ENCODE measurements around the gene TM9SF4.

TM9SF4 gene

DNA sequence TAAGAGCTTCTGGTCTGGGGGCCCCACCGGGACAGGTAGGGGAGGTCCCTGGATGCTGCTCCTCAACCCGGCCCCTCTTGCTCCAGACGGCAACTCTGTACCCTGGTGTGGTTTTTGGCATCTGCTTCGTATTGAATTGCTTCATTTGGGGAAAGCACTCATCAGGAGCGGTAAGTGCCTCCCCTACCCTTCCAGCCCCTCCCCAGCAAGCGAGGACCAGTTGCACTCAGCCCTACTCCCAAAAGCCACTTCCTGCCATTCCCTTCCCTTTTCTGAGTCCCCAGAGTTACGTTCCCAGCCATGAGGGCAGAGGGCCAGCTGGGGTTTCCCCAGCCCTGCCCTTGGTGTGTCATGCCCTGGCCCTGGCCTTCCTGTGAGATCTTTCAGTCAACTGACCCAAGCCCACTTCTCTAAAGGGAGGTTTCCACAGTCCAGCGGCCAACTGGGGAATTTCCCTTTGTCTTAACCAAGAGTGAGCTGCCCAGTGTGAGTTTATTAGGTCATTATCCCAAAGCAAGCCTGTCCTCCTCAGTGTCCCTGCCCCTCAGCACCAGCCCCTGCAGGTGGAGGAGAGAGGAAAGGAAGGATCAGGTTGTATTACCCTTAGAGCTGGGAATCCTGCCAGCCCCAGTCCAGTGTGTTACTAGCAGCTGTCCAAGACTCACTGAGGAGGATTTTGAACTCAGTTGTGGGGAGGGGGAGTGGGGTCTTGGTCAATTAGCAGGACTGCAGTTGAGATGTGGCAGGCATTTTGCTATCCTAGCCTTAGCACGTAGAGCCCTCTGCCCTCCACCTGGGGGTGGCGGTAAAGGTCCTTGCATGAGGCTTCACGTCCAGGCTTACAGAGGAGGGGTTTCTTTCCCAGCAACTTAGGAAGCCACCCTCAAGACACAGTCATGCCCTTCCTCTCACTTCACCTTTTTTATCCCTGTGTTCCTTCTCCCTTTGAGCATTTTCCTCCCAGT lies 45.8 kb downstream of the TM9SF4 start:
- no peak for DNase-seq (ENCODE audit: low spot score)

DNA sequence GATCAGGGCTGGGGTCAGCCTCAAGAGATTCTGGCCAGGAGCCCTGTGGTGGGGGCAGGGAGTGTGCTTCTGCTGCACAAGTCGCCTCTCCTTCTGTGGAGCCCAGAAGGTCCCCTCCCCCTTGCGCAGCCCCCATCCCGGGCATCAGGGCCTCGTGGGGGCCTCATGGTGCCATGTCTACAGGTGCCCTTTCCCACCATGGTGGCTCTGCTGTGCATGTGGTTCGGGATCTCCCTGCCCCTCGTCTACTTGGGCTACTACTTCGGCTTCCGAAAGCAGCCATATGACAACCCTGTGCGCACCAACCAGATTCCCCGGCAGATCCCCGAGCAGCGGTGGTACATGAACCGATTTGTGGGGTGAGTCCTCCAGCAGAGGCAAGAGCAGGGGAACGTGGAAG lies 48.1 kb downstream of the TM9SF4 start:
- DNase-seq (ENCODE audit: low spot score), result peak; percentile 36

DNA sequence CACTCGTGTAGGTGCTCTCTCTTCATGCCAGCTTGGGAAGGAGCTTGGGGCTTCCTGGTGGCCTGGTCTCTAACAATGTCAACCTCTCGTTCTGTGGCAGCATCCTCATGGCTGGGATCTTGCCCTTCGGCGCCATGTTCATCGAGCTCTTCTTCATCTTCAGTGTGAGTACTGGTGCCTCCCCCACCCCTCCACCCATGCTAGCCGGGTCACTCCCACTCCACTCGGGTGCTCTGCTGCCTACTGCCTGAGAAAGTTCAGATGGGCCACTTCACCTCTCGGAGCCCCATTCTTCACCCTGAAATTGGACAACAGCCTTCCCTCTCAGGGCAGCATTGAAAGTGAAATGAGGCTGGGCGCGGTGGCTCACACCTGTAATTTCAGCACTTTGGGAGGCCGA lies 48.8 kb downstream of the TM9SF4 start:
- DNase-seq (ENCODE audit: low spot score), result peak; percentile 41

DNA sequence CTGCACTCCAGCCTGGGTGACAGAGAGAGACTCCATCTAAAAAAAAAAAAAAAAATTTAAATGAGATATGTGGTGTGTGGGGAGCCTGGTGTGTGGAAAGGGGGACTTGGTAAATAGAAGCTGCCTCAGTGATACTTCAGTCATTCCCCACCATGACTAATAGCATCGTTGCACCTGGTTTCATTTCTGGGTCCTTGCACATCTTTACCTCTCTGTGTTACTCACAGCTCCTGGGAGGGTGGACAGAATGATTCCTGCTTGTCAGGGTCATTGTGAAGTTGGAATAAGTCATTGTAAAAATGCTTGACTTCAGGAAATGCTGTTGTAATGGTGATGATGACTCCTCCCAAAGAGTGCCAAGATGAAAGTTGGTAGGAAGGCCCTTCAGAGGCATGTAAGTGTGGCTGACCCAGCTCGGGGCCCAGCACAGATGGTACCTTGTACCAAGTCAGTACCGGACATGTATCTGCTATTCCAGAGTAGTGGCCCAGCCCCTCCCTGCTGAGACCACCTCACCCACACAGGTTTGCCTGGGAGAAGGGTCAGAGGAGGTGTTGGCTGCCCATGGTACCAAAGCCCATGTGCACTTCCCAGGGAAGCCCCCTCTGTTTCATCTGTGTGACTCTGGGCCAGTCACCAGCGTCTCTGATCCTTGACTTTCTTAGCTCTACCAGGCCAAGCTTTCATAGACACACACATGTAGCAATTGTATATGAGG lies 49.6 kb downstream of the TM9SF4 start:
- DNase-seq (ENCODE audit: low spot score), result peak; percentile 54

DNA sequence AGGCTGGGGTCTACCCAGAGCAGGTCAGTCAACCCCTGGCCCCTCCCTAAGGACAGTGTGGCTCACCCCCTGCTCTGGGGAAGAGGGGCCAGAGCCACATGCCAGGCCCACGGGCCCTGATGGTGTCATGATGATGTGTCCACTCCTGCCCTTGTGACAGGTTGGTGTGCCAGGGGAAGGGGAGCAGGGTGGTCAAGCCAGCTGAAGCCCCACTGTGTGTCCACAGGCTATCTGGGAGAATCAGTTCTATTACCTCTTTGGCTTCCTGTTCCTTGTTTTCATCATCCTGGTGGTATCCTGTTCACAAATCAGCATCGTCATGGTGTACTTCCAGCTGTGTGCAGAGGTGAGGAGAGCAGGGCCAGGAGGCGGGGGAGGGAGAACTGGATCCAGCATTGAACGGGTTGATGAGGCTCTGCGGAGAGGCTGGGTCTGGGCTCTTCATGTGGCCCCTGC lies 50.3 kb downstream of the TM9SF4 start:
- peak; percentile 60 for DNase-seq (ENCODE audit: low spot score)

DNA sequence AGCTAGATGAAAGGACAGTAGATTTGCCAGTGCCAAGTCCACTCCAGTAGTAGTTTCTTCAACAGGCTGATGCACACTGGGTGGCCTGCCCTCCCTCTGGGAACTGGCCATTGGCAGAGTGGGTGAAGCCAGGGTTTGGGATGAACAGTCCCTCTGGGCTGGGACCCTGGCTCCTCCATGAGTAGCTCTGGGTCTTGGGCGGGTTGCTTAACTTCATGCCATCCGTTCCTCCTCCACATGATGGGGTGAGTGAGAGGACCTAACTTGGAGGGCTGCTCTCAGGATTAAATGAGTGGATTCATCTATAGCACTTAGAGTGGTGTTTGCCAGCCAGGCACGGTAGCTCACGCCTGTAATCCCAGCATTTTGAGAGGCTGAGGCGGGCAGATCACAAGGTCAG lies 50.8 kb downstream of the TM9SF4 start:
- peak; percentile 22 for DNase-seq (ENCODE audit: low spot score)

DNA sequence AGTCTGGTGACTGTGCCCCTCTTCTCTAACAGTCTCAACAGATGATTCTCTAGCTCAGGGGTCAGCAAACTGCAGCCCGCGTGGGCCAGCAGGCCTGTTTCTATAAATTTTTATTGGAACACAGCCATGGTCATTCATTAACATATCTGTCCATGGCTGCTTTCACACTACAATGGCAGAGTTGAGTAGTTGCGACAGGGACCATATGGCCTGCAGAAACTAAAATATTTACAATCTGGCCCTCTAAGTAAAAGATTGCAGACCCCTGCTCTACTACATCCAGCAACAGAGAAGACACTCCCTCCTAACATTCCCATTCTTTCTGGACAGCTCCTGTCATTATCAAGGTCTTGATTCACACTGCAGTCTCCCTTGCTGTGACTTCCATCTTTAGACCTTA lies 52.8 kb downstream of the TM9SF4 start:
- DNase-seq (ENCODE audit: low spot score), result no peak

DNA sequence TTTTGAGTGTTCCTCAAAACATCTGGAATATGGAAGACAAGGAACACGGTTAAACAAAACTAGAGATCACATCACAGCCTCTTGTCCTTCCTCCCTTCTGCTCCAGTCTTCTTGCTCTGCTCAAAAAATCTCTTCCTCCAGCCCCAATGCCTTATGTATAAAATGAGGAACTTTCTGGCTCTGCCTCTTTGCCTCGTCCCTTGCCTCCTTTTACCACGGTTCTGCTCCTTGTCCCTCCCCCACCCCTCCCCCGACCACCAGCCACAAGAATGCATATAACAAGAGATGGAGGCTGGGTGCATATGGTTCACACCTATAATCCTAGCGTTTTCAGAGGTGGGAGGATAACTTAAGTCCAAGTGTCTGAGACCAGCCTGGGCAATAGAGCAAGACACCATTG lies 54.4 kb downstream of the TM9SF4 start:
- no peak for DNase-seq (ENCODE audit: low spot score)

DNA sequence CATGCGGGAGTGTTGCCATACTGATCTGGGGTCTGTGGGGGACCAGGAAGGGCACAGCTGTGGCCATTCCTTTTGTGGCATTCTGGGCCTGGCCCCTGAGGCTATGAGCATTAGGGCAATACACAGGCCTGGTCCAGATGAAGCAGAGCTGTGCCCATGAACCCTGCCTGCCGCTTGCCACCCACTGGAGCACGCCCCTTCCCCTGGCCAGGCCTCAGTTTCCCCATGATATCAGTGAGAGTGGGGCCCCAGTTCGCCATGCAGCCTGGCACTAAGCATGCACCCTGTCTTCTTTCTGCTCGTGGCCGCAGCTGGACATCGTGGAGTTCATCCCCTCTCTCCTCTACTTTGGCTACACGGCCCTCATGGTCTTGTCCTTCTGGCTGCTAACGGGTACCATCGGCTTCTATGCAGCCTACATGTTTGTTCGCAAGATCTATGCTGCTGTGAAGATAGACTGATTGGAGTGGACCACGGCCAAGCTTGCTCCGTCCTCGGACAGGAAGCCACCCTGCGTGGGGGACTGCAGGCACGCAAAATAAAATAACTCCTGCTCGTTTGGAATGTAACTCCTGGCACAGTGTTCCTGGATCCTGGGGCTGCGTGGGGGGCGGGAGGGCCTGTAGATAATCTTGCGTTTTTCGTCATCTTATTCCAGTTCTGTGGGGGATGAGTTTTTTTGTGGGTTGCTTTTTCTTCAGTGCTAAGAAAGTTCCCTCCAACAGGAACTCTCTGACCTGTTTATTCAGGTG lies 55.6 kb downstream of the TM9SF4 start:
- DNase-seq (ENCODE audit: low spot score), result peak; percentile 48

DNA sequence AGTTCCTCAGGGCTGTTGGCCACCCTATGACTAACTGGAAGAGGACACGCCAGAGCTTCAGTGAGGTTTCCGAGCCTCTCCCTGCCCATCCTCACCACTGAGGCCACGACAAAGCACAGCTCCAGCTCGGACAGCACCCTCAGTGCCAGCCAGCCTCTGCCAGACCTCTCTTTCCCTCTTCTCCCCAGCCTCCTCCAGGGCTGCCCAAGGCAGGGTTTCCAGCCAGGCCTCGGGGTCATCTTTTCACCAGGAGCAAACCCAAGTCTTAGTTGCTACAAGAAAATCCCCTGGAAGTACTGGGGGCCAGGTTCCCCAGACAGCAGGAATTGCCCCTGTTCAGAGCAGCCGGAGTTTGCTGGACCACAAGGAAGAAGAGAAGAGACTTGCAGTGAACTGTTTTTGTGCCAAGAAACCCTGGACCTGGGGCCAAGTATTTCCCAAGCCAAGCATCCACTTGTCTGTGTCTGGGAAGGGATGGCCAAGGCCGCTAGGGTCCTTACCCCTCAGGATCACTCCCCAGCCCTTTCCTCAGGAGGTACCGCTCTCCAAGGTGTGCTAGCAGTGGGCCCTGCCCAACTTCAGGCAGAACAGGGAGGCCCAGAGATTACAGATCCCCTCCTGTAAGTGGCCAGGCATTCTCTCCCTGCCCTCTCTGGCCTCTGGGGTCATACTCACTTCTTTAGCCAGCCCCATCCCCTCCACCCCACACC lies 56.5 kb downstream of the TM9SF4 start:
- peak; percentile 55 for DNase-seq (ENCODE audit: low spot score)

DNA sequence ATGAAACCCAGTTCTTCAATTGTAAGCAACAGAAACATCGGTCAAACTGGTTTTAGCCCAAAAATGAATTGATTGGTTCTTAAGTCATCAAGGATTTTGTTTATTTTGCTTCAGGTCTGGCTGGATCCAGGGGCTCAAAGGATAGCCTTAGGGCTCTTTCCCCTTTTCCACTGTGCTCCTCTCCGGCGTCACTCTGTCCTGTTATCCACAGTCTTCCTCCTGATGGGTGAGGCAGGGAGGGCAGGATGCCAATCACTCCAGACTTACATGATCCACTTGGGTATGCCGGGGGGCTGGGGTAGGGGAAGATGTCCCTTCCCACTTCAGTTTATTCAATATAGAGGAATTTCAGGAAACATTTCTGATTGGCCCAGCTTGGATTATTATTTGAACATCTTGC lies 58.0 kb downstream of the TM9SF4 start:
- DNase-seq (ENCODE audit: low spot score), result no peak

DNA sequence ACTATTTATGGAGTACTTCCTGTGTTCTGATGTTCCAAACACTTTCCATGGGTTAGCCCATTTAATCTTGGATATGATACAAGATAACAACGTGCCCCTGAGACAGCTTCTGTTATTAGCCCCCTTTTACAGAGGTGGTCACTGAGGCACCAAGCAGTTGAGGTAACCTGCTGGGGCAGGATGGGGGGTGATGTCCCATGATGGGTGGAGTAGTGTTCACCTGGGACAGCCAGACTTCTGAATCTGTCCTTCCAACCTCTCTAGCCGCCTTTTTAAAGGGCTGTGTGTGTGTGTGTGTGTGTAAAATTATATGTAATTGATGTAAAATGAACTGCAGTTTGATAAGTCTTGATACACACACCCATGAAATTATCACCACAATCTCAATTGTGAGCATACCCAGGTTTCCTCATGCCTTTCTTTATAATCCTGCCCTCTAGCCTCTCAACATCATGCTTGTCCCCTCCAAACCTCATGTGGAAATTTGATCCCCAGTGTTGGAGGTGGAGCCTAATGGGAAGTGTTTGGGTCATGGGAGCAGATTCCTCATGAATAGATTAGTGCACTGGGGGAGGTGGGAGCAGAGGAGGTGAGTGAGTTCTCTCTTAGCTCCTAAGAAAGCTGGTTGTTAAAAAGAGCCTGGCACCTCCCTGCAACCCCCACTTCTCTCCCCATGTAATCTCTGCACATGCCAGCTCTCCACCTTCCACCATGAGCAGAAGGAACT lies 58.8 kb downstream of the TM9SF4 start:
- DNase-seq (ENCODE audit: low spot score), result peak; percentile 38

DNA sequence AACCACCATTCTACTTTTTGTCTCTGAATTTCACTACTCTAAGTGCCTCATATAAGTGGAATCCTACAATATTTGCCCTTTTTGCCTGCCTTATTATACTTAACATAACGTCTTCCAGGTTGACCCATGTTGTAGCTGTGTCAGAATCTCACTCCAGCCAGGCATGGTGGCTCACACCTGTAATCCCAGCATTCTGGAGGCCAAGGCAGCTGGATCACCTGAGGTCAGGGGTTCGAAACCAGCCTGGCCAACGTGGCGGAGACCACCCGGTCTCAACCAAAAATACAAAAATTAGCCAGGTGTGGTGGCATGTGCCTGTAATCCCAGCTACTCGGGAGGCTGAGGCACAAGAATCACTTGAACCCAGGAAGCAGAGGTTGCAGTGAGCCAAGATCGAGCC lies 68.2 kb downstream of the TM9SF4 start:
- peak; percentile 15 for DNase-seq (ENCODE audit: low spot score)

DNA sequence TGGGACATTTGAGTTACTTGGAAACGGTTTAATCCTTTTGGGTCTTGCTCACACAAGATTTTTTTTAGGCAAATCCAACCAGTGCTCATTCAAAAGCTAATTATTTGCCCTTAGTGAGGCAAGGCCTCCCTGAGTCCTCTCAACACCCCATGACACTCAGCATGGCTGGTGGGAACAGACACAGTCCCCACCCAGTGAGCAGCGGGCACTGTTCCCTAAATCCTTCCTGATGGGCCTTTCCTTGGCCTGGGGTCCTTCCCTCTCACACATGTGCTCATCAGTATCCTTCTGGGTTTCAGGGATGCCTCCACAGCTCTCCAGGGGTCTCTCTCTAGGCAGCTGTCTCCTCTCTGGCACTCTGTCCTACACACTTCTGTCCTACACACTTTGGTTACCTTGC lies 70.0 kb downstream of the TM9SF4 start:
- no peak for DNase-seq (ENCODE audit: low spot score)

DNA sequence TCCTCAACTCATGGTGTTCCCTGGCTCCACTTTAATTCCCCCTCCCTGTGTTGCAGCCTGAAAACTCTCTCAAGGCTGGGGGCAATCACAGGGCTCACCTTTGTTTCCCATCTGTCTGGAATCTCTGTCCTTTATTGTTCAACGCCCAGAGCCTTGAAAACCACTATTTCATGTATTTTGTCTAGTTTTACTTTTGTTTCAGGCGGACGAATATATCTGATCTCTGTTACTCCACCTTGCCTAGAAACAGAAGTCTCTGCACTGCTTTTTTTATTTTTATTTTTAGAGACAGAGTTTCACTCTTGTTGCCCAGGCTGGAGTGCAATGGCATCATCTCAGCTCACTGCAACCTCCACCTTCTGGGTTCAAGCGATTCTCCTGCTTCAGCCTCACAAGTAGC lies 70.4 kb downstream of the TM9SF4 start:
- DNase-seq (ENCODE audit: low spot score), result peak; percentile 5

DNA sequence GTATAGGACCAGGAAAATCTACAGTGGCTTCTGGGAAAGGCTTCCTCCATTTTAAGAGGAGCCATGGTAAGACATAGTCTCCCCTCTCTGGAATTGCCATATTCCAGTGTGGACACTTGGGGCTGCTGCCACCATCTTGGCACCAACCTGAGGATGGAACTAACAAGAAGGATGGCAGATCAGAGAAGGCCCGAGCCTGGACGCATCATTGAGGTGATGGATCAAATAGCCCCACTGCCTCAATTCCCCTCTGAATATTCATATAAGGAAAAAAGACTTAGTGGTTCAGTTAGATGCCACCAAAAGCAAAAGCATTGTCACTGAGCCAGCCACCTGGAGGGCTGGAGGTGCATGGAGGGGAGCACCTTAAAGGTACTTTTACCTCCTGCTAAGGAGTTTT lies 72.1 kb downstream of the TM9SF4 start:
- no peak for DNase-seq (ENCODE audit: low spot score)

DNA sequence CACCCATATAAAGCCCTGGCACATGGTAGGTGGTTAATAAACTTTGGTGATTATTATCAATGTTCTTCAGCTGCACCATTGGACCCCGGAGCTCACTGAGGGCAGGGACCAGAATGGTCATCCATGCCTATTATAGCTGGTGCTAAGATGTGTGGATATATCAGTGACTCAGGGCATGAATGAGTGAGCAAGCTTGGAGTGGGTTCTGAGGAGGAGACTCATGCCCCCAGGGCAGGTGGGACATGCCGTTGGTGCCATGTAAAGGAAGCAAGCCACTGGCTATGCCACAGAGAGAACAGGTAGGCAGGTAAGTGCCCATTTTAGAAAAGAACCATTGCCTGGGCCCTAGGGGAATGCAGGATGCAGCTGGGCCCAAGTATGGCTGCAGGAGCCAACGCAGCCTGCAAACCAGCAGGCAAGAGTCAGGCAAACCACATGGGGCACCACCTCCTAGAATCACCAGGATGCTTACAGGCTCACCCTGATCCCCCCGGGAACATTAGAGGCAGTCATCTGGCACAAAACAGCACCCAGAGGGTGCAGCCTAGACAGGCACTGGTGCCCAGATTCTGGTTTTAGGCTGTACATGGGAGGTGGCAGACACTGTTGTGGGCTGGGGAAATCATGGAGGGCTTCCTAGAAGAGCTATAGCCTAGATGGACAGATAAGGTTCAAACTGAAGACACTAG lies 74.6 kb downstream of the TM9SF4 start:
- DNase-seq (ENCODE audit: low spot score), result no peak

DNA sequence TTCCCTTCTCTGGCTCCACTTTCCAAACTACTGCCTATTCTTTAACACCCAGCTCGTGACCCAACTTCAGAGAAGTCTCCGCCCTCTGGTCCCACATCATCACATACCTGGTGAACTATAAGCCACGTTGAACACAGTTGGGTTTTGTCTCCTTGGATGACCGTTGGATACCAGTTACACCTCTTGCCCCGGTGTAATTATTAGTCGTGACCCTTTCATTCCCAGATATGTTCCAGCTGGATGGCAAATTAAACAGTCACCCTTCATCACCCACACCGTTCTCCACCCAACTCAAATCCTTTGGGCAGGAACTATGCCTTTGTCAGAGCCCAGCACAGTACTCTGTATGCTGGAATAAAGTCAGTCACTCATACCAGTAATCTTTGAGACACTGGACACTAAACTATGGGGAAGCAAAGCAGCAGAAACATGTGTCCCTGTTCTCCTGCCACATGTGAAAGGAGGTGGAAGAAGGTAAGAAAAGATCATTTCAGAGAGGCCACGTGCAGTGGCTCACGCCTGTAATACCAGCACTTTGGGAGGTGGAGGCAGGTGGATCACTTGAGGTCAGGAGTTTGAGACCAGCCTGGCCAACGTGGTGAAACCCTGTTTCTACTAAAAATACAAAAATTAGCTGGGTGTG lies 75.6 kb downstream of the TM9SF4 start:
- no peak for DNase-seq (ENCODE audit: low spot score)

DNA sequence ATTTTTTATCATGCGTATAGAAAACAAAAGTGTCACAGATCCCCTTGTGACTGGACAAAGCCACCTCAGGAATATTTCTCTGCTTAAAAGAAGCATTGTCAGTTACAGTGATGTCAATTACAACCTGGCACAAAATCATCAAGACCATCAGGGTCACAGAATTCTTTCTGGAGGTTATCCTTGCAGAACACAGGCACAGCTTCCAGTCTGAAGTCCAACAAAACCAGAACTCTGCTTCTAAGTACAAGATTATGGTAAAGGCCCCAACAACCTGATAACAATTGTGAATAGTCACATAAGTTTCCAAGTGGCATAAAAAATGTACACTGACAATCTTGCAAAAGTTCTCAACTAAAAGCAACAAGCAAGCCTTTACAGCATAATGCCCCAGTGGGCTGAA lies 77.0 kb downstream of the TM9SF4 start:
- DNase-seq (ENCODE audit: low spot score), result no peak
